Renal cortex interstitium (tissue), 15 donors: ENCODE data around the gene MAGOH. TPM values are rescaled to one million over a fixed set of nuclear protein-coding genes. Genes with fewer than 3 reads are reported as not detected.
"Not testable (repeated sequence)": the region's sequence is repeated elsewhere in the genome, so short reads cannot be mapped to it uniquely, and the experiment has no call there.

ENCODE experiments used
- DNase-seq, 11 donors: peaks; one replicate each; pipeline ENCODE4 v3.0.0-alpha.2; 2013; ENCODE audit warnings: low read depth in 9 of 11, low spot score in 4 of 11; ENCODE audit errors: extremely low read depth in 1 of 11
- long read RNA-seq, 16 experiments: transcript quantifications; one replicate each; lab custom pipeline, GENCODE V29; 2026
- polyA plus RNA-seq, 3 donors: library from polyadenylated mRNA; unstranded; fragments of 120-200 nt; gene quantifications; one replicate each; pipeline ENCODE4 v1.2.1, GENCODE V29; 2013; ENCODE audit not compliant: insufficient read length in 3 of 3

The MAGOH gene
- polyA plus RNA-seq = 10 to 100 TPM; 76.9 to 98.8 (median 95.8) TPM
- long read RNA-seq, donor 1, transcript MAGOH-202 (5 exons, 756 nt) = major isoform, 37 of 46 reads
- long read RNA-seq, donor 1, transcript MAGOH-201 (4 exons, 500 nt) = minor isoform, 6 of 46 reads
- long read RNA-seq, donor 1, partial matches to known transcripts = 0 of 46 reads
- long read RNA-seq, donor 1, other reads (novel, unspliced or antisense) = 0 of 46 reads
- long read RNA-seq, donor 2, transcript MAGOH-202 (5 exons, 756 nt) = major isoform, 32 of 48 reads
- long read RNA-seq, donor 2, transcript MAGOH-201 (4 exons, 500 nt) = minor isoform, 12 of 48 reads
- long read RNA-seq, donor 2, partial matches to known transcripts = 0 of 48 reads
- long read RNA-seq, donor 2, other reads (novel, unspliced or antisense) = 0 of 48 reads
- long read RNA-seq, donor 3, transcript MAGOH-201 (4 exons, 500 nt) = minor isoform, 7 of 61 reads
- long read RNA-seq, donor 3, transcript MAGOH-202 (5 exons, 756 nt) = major isoform, 43 of 61 reads
- long read RNA-seq, donor 3, partial matches to known transcripts = 0 of 61 reads
- long read RNA-seq, donor 3, other reads (novel, unspliced or antisense) = 5 of 61 reads
- long read RNA-seq, donor 4, transcript MAGOH-202 (5 exons, 756 nt) = major isoform, 33 of 39 reads
- long read RNA-seq, donor 4, partial matches to known transcripts = 0 of 39 reads
- long read RNA-seq, donor 4, other reads (novel, unspliced or antisense) = 0 of 39 reads
- long read RNA-seq, donor 5 = 0 reads
- long read RNA-seq, donor 6, transcript MAGOH-201 (4 exons, 500 nt) = minor isoform, 11 of 44 reads
- long read RNA-seq, donor 6, transcript MAGOH-202 (5 exons, 756 nt) = major isoform, 31 of 44 reads
- long read RNA-seq, donor 6, partial matches to known transcripts = 0 of 44 reads
- long read RNA-seq, donor 6, other reads (novel, unspliced or antisense) = 0 of 44 reads
- long read RNA-seq, donor 7, transcript MAGOH-201 (4 exons, 500 nt) = minor isoform, 13 of 58 reads
- long read RNA-seq, donor 7, transcript MAGOH-202 (5 exons, 756 nt) = major isoform, 43 of 58 reads
- long read RNA-seq, donor 7, partial matches to known transcripts = 0 of 58 reads
- long read RNA-seq, donor 7, other reads (novel, unspliced or antisense) = 0 of 58 reads
- long read RNA-seq, donor 8, transcript MAGOH-202 (5 exons, 756 nt) = major isoform, 68 of 93 reads
- long read RNA-seq, donor 8, transcript MAGOH-201 (4 exons, 500 nt) = minor isoform, 21 of 93 reads
- long read RNA-seq, donor 8, partial matches to known transcripts = 0 of 93 reads
- long read RNA-seq, donor 8, other reads (novel, unspliced or antisense) = 0 of 93 reads
- long read RNA-seq, donor 9, transcript MAGOH-201 (4 exons, 500 nt) = minor isoform, 11 of 61 reads
- long read RNA-seq, donor 9, transcript MAGOH-202 (5 exons, 756 nt) = major isoform, 48 of 61 reads
- long read RNA-seq, donor 9, partial matches to known transcripts = 0 of 61 reads
- long read RNA-seq, donor 9, other reads (novel, unspliced or antisense) = 0 of 61 reads
- long read RNA-seq, donor 10, transcript MAGOH-201 (4 exons, 500 nt) = minor isoform, 8 of 43 reads
- long read RNA-seq, donor 10, transcript MAGOH-202 (5 exons, 756 nt) = major isoform, 31 of 43 reads
- long read RNA-seq, donor 10, partial matches to known transcripts = 0 of 43 reads
- long read RNA-seq, donor 10, other reads (novel, unspliced or antisense) = 0 of 43 reads
- long read RNA-seq, donor 11, transcript MAGOH-202 (5 exons, 756 nt) = major isoform, 24 of 35 reads
- long read RNA-seq, donor 11, transcript MAGOH-201 (4 exons, 500 nt) = minor isoform, 10 of 35 reads
- long read RNA-seq, donor 11, partial matches to known transcripts = 0 of 35 reads
- long read RNA-seq, donor 11, other reads (novel, unspliced or antisense) = 0 of 35 reads
- long read RNA-seq, donor 12, transcript MAGOH-202 (5 exons, 756 nt) = major isoform, 28 of 34 reads
- long read RNA-seq, donor 12, partial matches to known transcripts = 0 of 34 reads
- long read RNA-seq, donor 12, other reads (novel, unspliced or antisense) = 0 of 34 reads
- long read RNA-seq, donor 13, transcript MAGOH-201 (4 exons, 500 nt) = minor isoform, 15 of 89 reads
- long read RNA-seq, donor 13, transcript MAGOH-202 (5 exons, 756 nt) = major isoform, 69 of 89 reads
- long read RNA-seq, donor 13, partial matches to known transcripts = 0 of 89 reads
- long read RNA-seq, donor 13, other reads (novel, unspliced or antisense) = 0 of 89 reads
- long read RNA-seq, donor 14, transcript MAGOH-201 (4 exons, 500 nt) = minor isoform, 9 of 54 reads
- long read RNA-seq, donor 14, transcript MAGOH-202 (5 exons, 756 nt) = major isoform, 35 of 54 reads
- long read RNA-seq, donor 14, partial matches to known transcripts = 0 of 54 reads
- long read RNA-seq, donor 14, other reads (novel, unspliced or antisense) = 7 of 54 reads
- long read RNA-seq, donor 15, transcript MAGOH-202 (5 exons, 756 nt) = major isoform, 14 of 21 reads
- long read RNA-seq, donor 15, transcript MAGOH-201 (4 exons, 500 nt) = minor isoform, 7 of 21 reads
- long read RNA-seq, donor 15, partial matches to known transcripts = 0 of 21 reads
- long read RNA-seq, donor 15, other reads (novel, unspliced or antisense) = 0 of 21 reads
- long read RNA-seq, donor 16, transcript MAGOH-202 (5 exons, 756 nt) = major isoform, 63 of 79 reads
- long read RNA-seq, donor 16, transcript MAGOH-201 (4 exons, 500 nt) = minor isoform, 16 of 79 reads
- long read RNA-seq, donor 16, partial matches to known transcripts = 0 of 79 reads
- long read RNA-seq, donor 16, other reads (novel, unspliced or antisense) = 0 of 79 reads

DNA sequence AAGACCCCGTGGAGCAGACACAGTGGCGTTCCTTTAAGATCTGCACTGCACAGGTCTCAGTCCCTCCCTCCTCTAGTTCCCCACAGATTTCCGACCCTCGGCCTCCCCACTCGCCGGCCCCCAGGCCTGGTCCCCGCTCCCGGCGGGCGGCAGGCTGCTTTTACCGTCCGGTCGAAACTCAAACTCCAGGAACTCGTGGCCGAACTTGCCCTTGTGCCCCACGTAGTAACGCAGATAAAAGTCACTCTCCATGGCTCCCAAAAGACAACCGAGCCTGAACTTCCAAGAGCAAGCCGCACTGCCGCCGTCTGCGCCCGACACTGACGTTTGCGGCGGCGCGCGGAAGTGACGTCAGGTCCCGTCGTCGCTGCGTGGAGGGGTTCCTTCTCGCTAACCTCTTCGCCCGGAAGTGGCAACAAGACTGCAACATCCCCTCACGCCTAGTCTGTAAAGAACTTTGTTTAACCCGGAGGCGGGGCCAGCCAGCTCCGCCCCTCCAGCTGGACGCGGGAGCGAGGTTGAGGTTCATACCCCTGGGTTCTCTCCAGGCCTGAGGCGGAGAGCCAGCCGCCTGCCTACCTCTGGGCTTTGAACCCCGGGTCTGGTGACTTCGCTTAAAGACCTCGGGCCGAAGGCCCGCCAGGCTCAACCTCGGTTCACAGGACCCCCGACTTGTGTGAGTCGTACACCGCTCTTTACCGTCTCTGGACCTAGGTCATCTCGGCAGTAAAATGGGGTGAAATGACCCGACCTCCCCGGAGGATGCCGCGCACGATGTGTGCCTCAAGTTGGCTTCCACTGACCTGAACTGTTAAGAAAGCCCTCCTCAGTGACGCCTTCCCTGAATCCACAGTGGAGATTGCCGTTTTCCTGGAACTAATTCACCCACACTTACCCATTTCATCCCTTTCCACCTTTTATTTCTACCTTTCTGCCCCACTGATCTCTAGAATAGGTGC, at the start of gene MAGOH:
TSS of gene MAGOH (minus strand) at position 322 of the 959 bp plus-strand sequence. CDS start at position 252, 70 bp downstream.
- peak; percentile 82 to 94 (median 93) for DNase-seq

DNA sequence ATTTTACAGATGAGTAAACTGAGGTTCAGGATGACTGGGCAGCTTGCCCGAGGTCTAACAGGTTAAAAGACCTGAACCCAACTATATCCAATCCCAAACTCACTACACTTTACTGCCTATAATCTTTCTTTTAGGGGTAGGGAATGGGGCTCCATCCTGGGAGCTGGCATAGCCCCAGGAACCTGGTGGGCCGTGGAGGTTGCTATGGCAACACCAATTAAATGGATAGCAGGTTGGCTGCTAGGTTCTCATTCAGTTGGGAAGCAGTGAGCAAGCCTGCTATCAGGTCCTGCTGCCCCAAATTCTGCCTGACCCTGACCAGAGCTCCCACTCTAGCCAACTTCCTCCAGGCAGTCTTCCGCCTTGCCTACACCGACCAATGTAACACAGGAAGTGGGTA, 48.6 kb upstream of the MAGOH start:
- no peak for DNase-seq

DNA sequence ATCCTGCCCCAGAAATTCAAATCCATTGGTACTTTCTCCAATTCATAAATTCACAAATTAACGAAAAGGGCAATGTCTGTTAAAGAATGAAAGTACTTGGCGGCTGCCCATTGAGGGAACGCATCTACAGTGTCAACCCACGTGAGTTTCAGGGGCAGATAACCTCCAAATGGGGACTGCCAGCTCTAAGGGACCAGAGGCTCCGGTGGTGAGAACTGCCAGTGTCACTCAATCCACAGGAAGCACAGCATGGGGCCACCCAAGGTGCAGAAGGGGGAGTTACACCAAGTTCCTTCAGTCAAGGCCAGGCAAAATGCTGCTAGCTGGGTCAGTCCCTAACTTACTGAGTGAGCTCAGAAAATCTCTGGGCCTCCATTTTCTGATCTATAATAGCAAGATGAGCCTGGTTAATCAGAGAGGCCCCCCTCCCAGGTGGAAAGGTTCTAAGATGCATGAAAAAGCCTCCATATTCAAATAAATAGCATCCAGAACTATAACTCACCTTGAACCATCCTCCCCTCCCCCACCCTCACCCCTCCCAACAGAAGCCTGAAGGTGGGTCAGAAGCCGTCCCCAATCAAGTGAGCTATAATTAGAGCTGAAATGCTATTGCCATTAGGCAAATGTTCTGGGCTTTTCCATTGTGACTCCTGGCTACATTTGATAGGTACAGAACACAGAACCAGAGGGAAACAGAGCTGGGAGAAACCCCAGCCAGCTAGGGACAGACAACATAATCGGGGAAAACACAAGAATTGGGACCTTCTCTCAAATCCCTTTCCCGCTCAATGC, 47.8 kb upstream of the MAGOH start:
- no peak for DNase-seq

DNA sequence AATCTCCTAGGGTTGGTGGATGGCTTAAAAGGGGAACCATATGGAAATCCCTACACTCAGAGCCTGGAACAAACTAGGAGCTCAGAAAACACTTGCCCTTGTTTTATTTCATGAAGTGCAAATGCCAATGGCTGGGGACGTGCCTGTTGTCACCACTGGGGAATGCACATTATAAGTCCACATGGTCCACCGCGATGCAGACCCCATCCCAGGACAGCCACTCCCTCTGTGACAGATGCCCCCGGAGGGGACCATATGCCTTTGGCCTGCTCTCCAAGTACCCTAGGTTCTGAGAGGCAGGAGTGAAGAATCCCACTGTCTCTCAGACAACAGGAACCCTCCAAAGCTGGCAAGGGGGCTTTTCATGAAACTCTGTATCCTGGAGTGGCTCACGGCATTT, 47.2 kb upstream of the MAGOH start:
- DNase-seq = no peak

DNA sequence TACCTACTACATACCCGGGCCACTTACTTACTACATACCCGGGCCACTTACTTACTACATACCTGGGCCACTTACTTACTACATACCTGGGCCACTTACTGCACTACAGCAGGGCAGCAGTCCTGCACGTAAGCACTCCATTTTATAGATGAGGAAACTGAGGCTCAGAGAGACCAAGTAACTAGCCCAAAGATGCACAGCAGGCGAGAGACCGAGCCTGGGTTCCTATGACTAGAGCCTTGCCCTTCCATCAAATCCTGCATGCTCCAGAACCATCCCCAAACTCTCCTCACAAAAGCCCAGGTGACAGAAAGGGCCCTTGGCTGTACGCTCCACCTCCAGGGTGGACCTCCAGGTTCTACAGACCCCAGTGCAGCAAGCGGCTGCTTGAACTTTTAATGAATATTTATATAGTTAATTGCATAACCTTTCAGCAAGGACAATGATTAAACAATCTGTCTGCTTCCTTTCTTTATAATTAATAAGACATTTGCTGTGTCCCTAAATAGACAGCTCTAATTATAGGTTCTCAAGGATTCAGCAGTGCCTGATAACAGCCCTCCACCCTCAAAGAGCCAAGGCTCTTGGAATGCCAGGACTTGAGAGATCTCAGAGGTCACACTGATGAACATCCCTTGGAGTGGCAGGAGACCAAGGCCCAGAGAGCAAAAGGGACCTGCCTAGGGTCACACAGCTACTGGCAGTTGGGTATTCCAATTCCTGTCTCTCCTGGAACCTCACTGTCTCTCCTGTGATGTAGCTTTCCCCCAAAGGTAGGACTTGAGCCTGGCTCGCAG, 46.1 kb upstream of the MAGOH start:
- DNase-seq = no peak

DNA sequence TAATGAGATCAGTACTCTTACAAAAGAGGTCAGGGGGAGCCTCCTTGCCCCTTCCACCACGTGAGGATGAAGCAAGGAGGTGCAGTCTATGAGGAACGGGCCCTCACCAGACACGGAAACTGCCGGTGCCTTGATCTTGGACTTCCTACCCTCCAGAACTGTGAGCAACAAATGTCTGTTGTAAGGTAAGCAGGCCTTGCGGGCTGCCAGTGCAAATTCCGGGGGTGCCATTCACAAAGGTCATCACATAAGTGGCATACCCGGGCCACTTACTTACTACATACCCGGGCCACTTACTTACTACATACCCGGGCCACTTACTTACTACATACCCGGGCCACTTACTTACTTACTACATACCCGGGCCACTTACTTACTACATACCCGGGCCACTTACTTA, 44.8 kb upstream of the MAGOH start:
- DNase-seq = not testable (repeated sequence)

DNA sequence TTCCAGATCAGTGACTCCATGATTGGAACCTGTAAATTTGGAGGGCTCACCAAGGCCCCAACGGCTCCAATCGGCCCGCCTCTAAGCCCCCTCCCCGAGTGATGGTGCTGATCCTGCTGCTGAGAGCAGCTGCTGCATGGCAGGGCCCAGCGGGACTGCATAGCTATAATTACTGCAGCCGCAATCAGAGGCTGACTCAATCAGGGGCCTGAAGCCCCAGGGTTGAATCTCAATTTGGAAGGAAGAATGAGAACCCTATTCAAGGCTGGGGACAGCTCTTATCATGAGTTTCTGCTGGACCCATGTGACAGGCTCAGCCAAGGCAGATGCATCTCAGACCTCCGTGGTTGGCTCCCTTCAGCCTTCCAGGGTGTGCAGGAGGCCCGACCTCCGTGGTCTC, 42.8 kb upstream of the MAGOH start:
- DNase-seq = no peak

DNA sequence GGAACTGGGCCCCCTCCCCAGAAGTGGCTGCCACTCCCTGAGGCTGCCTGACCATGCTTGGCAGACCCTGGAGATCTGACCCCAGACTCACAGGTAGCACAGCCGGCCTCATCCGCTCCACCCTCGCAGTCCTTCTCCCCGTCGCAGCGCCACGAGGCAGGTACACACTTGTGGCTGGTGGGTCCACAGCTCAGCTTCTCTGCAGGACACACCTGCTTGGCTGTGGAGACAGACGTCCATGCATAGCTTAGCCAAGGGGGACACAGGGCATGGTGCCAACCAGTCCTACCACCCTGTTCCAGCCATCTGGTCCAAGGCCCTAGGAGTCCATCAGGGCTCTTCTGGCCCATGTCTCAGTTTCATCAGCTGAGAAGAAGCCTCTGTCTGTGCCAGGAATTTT, 42.2 kb upstream of the MAGOH start:
- DNase-seq = no peak

DNA sequence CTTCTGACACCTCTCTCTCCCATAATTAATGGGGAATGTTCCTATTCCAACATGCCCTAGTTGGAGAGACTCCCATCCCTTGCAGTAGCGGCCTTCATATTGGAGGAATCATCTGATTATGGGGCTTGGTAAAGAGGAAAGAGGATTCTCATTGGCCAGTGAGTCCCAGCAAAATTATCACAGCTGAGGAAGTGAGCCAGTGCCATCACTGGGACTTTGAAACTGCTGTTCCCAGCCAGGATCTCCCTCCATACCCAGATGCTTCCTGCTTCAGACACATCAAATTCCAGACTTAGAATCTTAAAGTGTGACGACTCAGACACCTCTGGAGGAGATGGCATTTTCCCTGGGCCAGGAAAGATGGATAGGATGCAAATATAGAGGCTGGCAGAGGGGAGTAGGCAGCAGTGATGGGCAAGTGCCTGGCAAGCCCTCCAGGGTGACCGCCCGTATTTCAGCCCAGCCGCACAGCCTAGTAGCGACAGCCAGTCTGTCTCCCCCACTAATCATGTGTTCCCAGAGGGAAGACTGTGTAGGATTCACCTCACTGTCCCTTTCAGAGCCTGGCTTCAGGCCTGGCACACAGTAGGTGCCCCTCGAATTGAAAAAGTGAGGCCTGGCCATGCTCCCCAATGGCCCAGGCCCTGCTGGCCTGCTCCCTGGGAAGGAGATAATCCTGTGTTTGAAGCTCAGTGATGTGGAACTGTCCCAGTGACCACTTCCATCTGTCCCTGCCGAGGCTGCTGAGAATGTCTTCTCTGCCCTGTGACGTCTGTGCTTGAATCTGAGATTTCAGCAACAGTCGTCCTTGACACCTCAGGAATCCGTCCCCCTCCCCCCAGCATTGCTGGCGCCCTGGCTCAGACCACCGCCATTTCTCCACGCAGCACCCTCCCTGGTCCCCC, 41.2 kb upstream of the MAGOH start:
- no peak for DNase-seq

DNA sequence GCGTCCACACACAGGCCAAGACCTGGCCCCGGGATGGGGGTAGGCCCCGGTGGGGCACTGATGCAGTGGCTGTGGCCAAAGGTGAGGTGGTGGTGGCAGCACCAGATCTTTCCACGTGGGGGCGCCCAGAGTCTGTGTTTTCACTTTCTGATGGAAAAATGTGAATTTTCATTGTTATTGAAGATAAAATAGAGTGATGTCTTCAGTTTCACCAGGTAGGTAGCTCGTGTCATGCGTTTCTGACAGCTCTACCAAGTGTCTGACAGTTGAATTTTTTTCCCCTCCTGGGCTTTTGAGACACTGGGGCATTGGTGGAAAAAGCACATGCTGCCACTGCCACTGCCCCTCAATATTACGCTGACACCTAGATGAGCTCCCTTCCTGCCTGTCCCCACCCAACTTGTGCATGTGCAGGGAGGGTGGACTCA, 40.0 kb upstream of the MAGOH start:
- peak in 1 of 11 donors; percentile 47 for DNase-seq

DNA sequence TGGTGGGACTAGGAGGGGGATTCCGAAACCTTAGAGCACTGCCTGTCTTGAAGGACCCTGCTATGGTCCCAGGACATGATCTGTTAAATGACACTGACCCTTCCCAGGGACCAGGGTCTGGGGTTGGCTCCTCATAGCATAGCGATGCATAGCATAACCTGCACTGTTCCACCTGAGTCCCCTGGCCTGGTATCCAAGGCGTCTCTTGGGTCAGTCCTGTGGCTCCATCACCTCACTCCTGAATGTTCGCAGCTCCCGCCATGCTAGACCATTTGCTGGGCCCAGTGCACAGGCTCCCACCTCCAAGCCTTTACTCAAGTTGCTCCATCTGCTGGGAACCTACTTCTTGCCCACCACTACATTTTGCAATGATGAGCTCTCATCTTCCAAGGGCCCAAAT, 39.0 kb upstream of the MAGOH start:
- DNase-seq = no peak

DNA sequence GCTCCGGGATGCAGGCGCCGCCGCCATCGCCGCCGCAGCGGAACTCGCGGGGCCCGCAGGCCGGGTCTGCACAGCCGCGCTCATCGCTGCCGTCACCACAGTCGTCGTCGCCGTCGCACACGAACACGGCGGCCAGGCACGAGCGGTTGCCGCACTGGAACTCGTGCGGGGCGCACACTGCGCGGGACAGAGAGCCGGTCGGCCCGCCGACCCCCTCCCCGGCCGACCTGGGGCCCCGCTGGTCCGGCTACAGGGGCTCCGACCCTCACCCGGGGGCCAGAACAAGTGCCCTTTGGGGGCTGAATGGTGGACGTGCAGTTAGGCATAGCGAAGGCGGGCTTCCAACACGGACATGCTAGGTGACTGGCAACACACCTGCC, 38.6 kb upstream of the MAGOH start:
- no peak for DNase-seq
